ENCODE data around the gene TMEM170B.

The TMEM170B gene

GRCh38 chr6:11500008-11500407 lies 37.5 kb upstream of the TMEM170B start:
- H3K4me3 ChIP-seq (ENCODE audit: low read depth in 1 of 2, low read length in 1 of 2): no peak overlapping the region

GRCh38 chr6:11509471-11509870 lies 28.1 kb upstream of the TMEM170B start:
- H3K27me3 ChIP-seq: no peaks in the 10 kb centered on the region
- H3K9me3 ChIP-seq: no peaks in the 10 kb centered on the region
- TF ChIP-seq CTCF (IDR thresholded peaks at IDR 0.05): no peak
- H3K36me3 ChIP-seq: no peaks in the 10 kb centered on the region
- H3K4me3 ChIP-seq (ENCODE audit: low read depth in 1 of 2, low read length in 1 of 2): no peak overlapping the region
- H3K27ac ChIP-seq: no peak overlapping the region
- peaks cover 0 to 13% of the 10 kb centered on the region in 2 experiments for H3K4me1 ChIP-seq (ENCODE audit: control insufficient read depth in 1 of 2, insufficient read depth in 1 of 2, low read depth in 1 of 2, low read length in 1 of 2)

More at GRCh38 chr6:11500008-11500407, 37.5 kb upstream of the TMEM170B start:
- H3K27ac ChIP-seq: no peak overlapping the region
- H3K27me3 ChIP-seq: no peaks in the 10 kb centered on the region
- no peak for TF ChIP-seq CTCF (IDR thresholded peaks at IDR 0.05)
- H3K36me3 ChIP-seq: no peaks in the 10 kb centered on the region
- H3K9me3 ChIP-seq: no peaks in the 10 kb centered on the region
- peaks cover 19 to 20% of the 10 kb centered on the region in 2 experiments for H3K4me1 ChIP-seq (ENCODE audit: control insufficient read depth in 1 of 2, insufficient read depth in 1 of 2, low read depth in 1 of 2, low read length in 1 of 2)

GRCh38 chr6:11514672-11515071 lies 22.9 kb upstream of the TMEM170B start:
- Histone ChIP-seq H3K27ac (peak overlapping the region; percentile 63), H3K9me3 (no peaks in the 10 kb centered on the region), H3K4me3 (ENCODE audit: low read depth in 1 of 2, low read length in 1 of 2) (no peak overlapping the region), H3K36me3 (no peaks in the 10 kb centered on the region), H3K27me3 (no peaks in the 10 kb centered on the region), H3K4me1 (ENCODE audit: control insufficient read depth in 1 of 2, insufficient read depth in 1 of 2, low read depth in 1 of 2, low read length in 1 of 2) (peaks cover 22 to 38% of the 10 kb centered on the region in 2 experiments)
- TF ChIP-seq CTCF (IDR thresholded peaks at IDR 0.05): no peak

GRCh38 chr6:11515763-11516162 lies 21.8 kb upstream of the TMEM170B start:
- peak overlapping the region; percentile 63 for H3K27ac ChIP-seq
- TF ChIP-seq CTCF (IDR thresholded peaks at IDR 0.05): no peak
- H3K36me3 ChIP-seq: no peaks in the 10 kb centered on the region
- no peaks in the 10 kb centered on the region for H3K9me3 ChIP-seq
- H3K27me3 ChIP-seq: no peaks in the 10 kb centered on the region
- peaks cover 32 to 44% of the 10 kb centered on the region in 2 experiments for H3K4me1 ChIP-seq (ENCODE audit: control insufficient read depth in 1 of 2, insufficient read depth in 1 of 2, low read depth in 1 of 2, low read length in 1 of 2)
- no peak overlapping the region for H3K4me3 ChIP-seq (ENCODE audit: low read depth in 1 of 2, low read length in 1 of 2)

- H3K36me3 ChIP-seq: no peaks in the 10 kb centered on the region
- no peaks in the 10 kb centered on the region for H3K9me3 ChIP-seq
- H3K27me3 ChIP-seq: no peaks in the 10 kb centered on the region
- peaks cover 93% of the 10 kb centered on the region in 2 experiments for H3K4me1 ChIP-seq (ENCODE audit: control insufficient read depth in 1 of 2, insufficient read depth in 1 of 2, low read depth in 1 of 2, low read length in 1 of 2)
- H3K27ac ChIP-seq: peak overlapping the region; percentile 93
- H3K4me3 ChIP-seq (ENCODE audit: low read depth in 1 of 2, low read length in 1 of 2): no peak overlapping the region
- no peak for TF ChIP-seq CTCF (IDR thresholded peaks at IDR 0.05)
Observed at GRCh38 chr6:11522812-11523605, 14.5 kb upstream of the TMEM170B start.

Measured in neutrophil (primary cell).